ENCODE data around the gene TAF11L12. TPM values are rescaled to one million over a fixed set of nuclear protein-coding genes. Genes with fewer than 3 reads are reported as not detected.
"Not testable (repeated sequence)": the region's sequence is repeated elsewhere in the genome, so short reads cannot be mapped to it uniquely, and the experiment has no call there.

TAF11L12 gene
- total RNA-seq, 5 donors from 2014 or later (not counting 1 experiment from before 2014, with no cell fraction given): not detected

- POLR2A ChIA-PET: no interaction called here
- Histone ChIP-seq H3K36me3 (ENCODE audit: control insufficient read depth in 2 of 2, extremely low read depth in 1 of 2, insufficient read depth in 1 of 2, low read length in 1 of 2) (no peaks in the 10 kb centered on the region), H3K4me3 (ENCODE audit: control insufficient read depth in 1 of 2, extremely low read depth in 1 of 2, low read length in 1 of 2) (no peak within 1 kb of the TSS), H3K27ac (ENCODE audit: low read length) (no peak within 1 kb of the TSS), H3K9me3 (no peaks in the 10 kb centered on the region), H3K4me1 (ENCODE audit: control insufficient read depth in 1 of 2, extremely low read depth in 1 of 2, insufficient read depth in 2 of 2, low read length in 2 of 2) (no peaks in the 10 kb centered on the region), H3K27me3 (replicated peaks in 1 of 2; ENCODE audit: control insufficient read depth in 2 of 2, extremely low read depth in 1 of 2, insufficient read depth in 2 of 2, low read length in 1 of 2) (no peaks in the 10 kb centered on the region)
- no peaks in the 10 kb centered on the region for H3K36me3 Mint-ChIP-seq
- peaks cover 6 to 16% (median 12%) of the 10 kb centered on the region in 3 donors for H3K9me3 Mint-ChIP-seq
- H3K27me3 Mint-ChIP-seq: no peaks in the 10 kb centered on the region
- ATAC-seq (replicated peaks in 1 of 4) (no peak), DNase-seq (no peak)
- H3K4me3 Mint-ChIP-seq: no peak within 1 kb of the TSS
- H3K4me1 Mint-ChIP-seq: no peaks in the 10 kb centered on the region
- CTCF ChIA-PET: interaction anchor here in 1 of 2 donors (0.6 kb wide), 1 partner anchor 1874 kb away, joined by 5 read pairs; no protein-coding TSS in a partner anchor
- H3K27ac Mint-ChIP-seq: no peak within 1 kb of the TSS
- WGBS (ENCODE audit: insufficient coverage): 87% methylated on average over 4 of the region's 5 CpGs
Measured at GRCh38 chr5:17634160-17634559, 24.0 kb downstream of the TAF11L12 start, which contains the start of gene TAF11L14. Gene TAF11L14 (plus strand): TSS chr5:17634460.

GRCh38 chr5:17649232-17649631, 39.0 kb downstream of the TAF11L12 start:
- H3K27ac ChIP-seq (ENCODE audit: low read length); DNase-seq; POLR2A ChIA-PET; CTCF ChIA-PET; H3K36me3 ChIP-seq (ENCODE audit: control insufficient read depth in 2 of 2, extremely low read depth in 1 of 2, insufficient read depth in 1 of 2, low read length in 1 of 2); H3K27me3 Mint-ChIP-seq; H3K4me1 ChIP-seq (ENCODE audit: control insufficient read depth in 1 of 2, extremely low read depth in 1 of 2, insufficient read depth in 2 of 2, low read length in 2 of 2); H3K9me3 ChIP-seq; H3K27me3 ChIP-seq (replicated peaks in 1 of 2; ENCODE audit: control insufficient read depth in 2 of 2, extremely low read depth in 1 of 2, insufficient read depth in 2 of 2, low read length in 1 of 2); H3K4me1 Mint-ChIP-seq; H3K27ac Mint-ChIP-seq; H3K4me3 Mint-ChIP-seq; H3K4me3 ChIP-seq (ENCODE audit: control insufficient read depth in 1 of 2, extremely low read depth in 1 of 2, low read length in 1 of 2); ATAC-seq (replicated peaks in 1 of 4); H3K36me3 Mint-ChIP-seq: not testable (repeated sequence)
- WGBS (ENCODE audit: insufficient coverage): 96% methylated on average over 7 of the region's 10 CpGs
- peaks cover 11 to 21% (median 16%) of the 10 kb centered on the region in 3 donors for H3K9me3 Mint-ChIP-seq

- H3K4me1 ChIP-seq (ENCODE audit: control insufficient read depth in 1 of 2, extremely low read depth in 1 of 2, insufficient read depth in 2 of 2, low read length in 2 of 2); H3K4me1 Mint-ChIP-seq; H3K4me3 Mint-ChIP-seq; H3K4me3 ChIP-seq (ENCODE audit: control insufficient read depth in 1 of 2, extremely low read depth in 1 of 2, low read length in 1 of 2); POLR2A ChIA-PET; ATAC-seq (replicated peaks in 1 of 4); H3K9me3 ChIP-seq; H3K27me3 Mint-ChIP-seq; H3K27me3 ChIP-seq (replicated peaks in 1 of 2; ENCODE audit: control insufficient read depth in 2 of 2, extremely low read depth in 1 of 2, insufficient read depth in 2 of 2, low read length in 1 of 2); H3K36me3 Mint-ChIP-seq; H3K27ac ChIP-seq (ENCODE audit: low read length); H3K36me3 ChIP-seq (ENCODE audit: control insufficient read depth in 2 of 2, extremely low read depth in 1 of 2, insufficient read depth in 1 of 2, low read length in 1 of 2); DNase-seq; CTCF ChIA-PET; H3K27ac Mint-ChIP-seq: not testable (repeated sequence)
- H3K9me3 Mint-ChIP-seq: peaks cover 14 to 24% (median 21%) of the 10 kb centered on the region in 3 donors
- WGBS (ENCODE audit: insufficient coverage): 92% methylated on average over 26 of the region's 32 CpGs
Measured at GRCh38 chr5:17655201-17655759, 45.1 kb downstream of the TAF11L12 start.

DNA sequence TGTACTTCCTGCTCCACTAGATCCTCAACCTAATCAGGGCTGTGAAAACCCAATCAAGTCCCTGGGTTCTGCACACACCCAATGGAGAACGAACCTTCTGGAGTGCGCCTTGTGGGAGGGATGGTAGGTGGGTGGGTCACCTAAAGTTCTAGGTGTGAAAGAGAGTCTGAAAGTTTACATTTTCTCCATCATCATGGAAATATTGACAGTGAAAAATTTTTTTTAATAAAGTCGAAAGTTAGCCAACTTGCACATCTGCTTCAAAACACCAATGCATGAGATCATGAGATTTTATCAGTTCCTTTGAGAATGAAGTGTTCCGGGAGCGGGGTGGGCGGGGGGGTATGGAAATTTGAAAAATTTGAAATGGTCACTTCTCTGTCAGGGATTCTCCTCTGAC, 45.7 kb downstream of the TAF11L12 start:
- no peaks in the 10 kb centered on the region for H3K36me3 Mint-ChIP-seq
- DNase-seq (no peak), ATAC-seq (replicated peaks in 1 of 4) (no peak)
- Histone ChIP-seq H3K4me1 (ENCODE audit: control insufficient read depth in 1 of 2, extremely low read depth in 1 of 2, insufficient read depth in 2 of 2, low read length in 2 of 2) (no peaks in the 10 kb centered on the region), H3K4me3 (ENCODE audit: control insufficient read depth in 1 of 2, extremely low read depth in 1 of 2, low read length in 1 of 2) (no peak overlapping the region), H3K9me3 (peaks cover 2% of the 10 kb centered on the region), H3K27me3 (replicated peaks in 1 of 2; ENCODE audit: control insufficient read depth in 2 of 2, extremely low read depth in 1 of 2, insufficient read depth in 2 of 2, low read length in 1 of 2) (no peaks in the 10 kb centered on the region), H3K27ac (ENCODE audit: low read length) (no peak overlapping the region), H3K36me3 (ENCODE audit: control insufficient read depth in 2 of 2, extremely low read depth in 1 of 2, insufficient read depth in 1 of 2, low read length in 1 of 2) (no peaks in the 10 kb centered on the region)
- ChIA-PET CTCF (no interaction called here), POLR2A (no interaction called here)
- no peaks in the 10 kb centered on the region for H3K27me3 Mint-ChIP-seq
- no CpG with 5 or more reads among the region's 6 CpGs for WGBS (ENCODE audit: insufficient coverage)
- peaks cover 15 to 24% (median 23%) of the 10 kb centered on the region in 3 donors for H3K9me3 Mint-ChIP-seq
- no peaks in the 10 kb centered on the region for H3K4me1 Mint-ChIP-seq
- H3K4me3 Mint-ChIP-seq: no peak overlapping the region
- H3K27ac Mint-ChIP-seq: no peak overlapping the region

Other genes with a start within 250 kb of the TAF11L12 start
- gene TAF11L2, start 112.2 kb upstream of the TAF11L12 start, total RNA-seq: not detected
- gene TAF11L3, start 92.0 kb upstream of the TAF11L12 start, total RNA-seq: not detected
- not detected for gene TAF11L4, start 88.6 kb upstream of the TAF11L12 start, total RNA-seq
- gene TAF11L5, start 85.2 kb upstream of the TAF11L12 start, total RNA-seq: not detected
- gene TAF11L6, start 81.7 kb upstream of the TAF11L12 start, total RNA-seq: not detected
- gene TAF11L7, start 24.6 kb upstream of the TAF11L12 start, total RNA-seq: not detected
- not detected for gene TAF11L8, start 19.4 kb upstream of the TAF11L12 start, total RNA-seq
- not detected for gene TAF11L9, start 16.0 kb upstream of the TAF11L12 start, total RNA-seq
- gene TAF11L10, start 12.6 kb upstream of the TAF11L12 start, total RNA-seq: not detected
- not detected for gene TAF11L11, start 6.2 kb upstream of the TAF11L12 start, total RNA-seq
- not detected for gene TAF11L13, start 21.7 kb downstream of the TAF11L12 start, total RNA-seq
- gene TAF11L14, start 24.1 kb downstream of the TAF11L12 start, total RNA-seq: not detected